Astrocyte (in vitro differentiated cells and primary cell): ENCODE measurements around the gene OSBPL2. TPM values are rescaled to one million over a fixed set of nuclear protein-coding genes. Genes with fewer than 3 reads are reported as not detected.
A peak's percentile ranks its signal among the peaks of the same experiment; 100 is the strongest.

ENCODE experiments used
- DNase-seq: peaks from one replicate; pipeline ENCODE4 v3.0.0-alpha.2; 2010; ENCODE audit warnings: low read depth
- FAIRE-seq: peaks from 2 replicates; lab custom pipeline; 2011; peaks lifted over from hg19 to GRCh38; lab: Jason Lieb, UNC
- H2AFZ ChIP-seq: 2 replicates; pipeline ENCODE4 v1.6.0; 2012; ENCODE audit warnings: low read depth, low read length, inconsistent platforms
- H3K27ac ChIP-seq: 2 replicates; pipeline ENCODE4 v1.5.1; 2011; ENCODE audit warnings: low read depth, low read length, inconsistent platforms
- H3K27me3 ChIP-seq: 2 replicates; pipeline ENCODE4 v1.6.0; 2011; ENCODE audit warnings: low read length, inconsistent platforms; ENCODE audit not compliant: insufficient read depth
- H3K36me3 ChIP-seq: 2 replicates; pipeline ENCODE4 v1.5.1; 2011; ENCODE audit warnings: low read length, inconsistent platforms; ENCODE audit not compliant: insufficient read depth
- H3K4me1 ChIP-seq: 2 replicates; pipeline ENCODE4 v1.5.1; 2011; ENCODE audit warnings: low read length, inconsistent platforms; ENCODE audit not compliant: insufficient read depth
- H3K4me2 ChIP-seq: 2 replicates; pipeline ENCODE4 v1.6.0; 2012; ENCODE audit warnings: low read length, inconsistent platforms
- H3K4me3 ChIP-seq: 2 replicates; pipeline ENCODE4 v1.5.1; 2011; ENCODE audit warnings: low read depth, mild to moderate bottlenecking, low read length, inconsistent platforms; ENCODE audit not compliant: insufficient read depth
- H3K79me2 ChIP-seq: 2 replicates; pipeline ENCODE4 v1.6.0; 2012; ENCODE audit warnings: mild to moderate bottlenecking, low read length, inconsistent platforms; ENCODE audit not compliant: insufficient read depth
- H3K9ac ChIP-seq: 2 replicates; pipeline ENCODE4 v1.6.0; 2012; ENCODE audit warnings: mild to moderate bottlenecking, low read length, inconsistent platforms
- H3K9me3 ChIP-seq: 2 replicates; pipeline ENCODE4 v1.5.1; 2012; ENCODE audit warnings: low read depth, mild to moderate bottlenecking, low read length, inconsistent platforms; ENCODE audit not compliant: insufficient read depth
- H4K20me1 ChIP-seq: 2 replicates; pipeline ENCODE4 v1.6.0; 2012; ENCODE audit warnings: low read length, inconsistent platforms; ENCODE audit not compliant: insufficient read depth
- H3K27ac Mint-ChIP-seq: one replicate; pipeline ENCODE4 v1.8.0; 2021; ENCODE audit warnings: mild to moderate bottlenecking, mixed read lengths; ENCODE audit not compliant: unreplicated experiment
- H3K27me3 Mint-ChIP-seq: one replicate; pipeline ENCODE4 v1.8.0; 2021; ENCODE audit warnings: low read depth, mixed read lengths; ENCODE audit not compliant: unreplicated experiment
- H3K36me3 Mint-ChIP-seq: one replicate; pipeline ENCODE4 v1.8.0; 2021; ENCODE audit warnings: low read depth, mixed read lengths; ENCODE audit not compliant: unreplicated experiment
- H3K4me1 Mint-ChIP-seq: one replicate; pipeline ENCODE4 v1.8.0; 2021; ENCODE audit warnings: low read depth, mixed read lengths; ENCODE audit not compliant: unreplicated experiment
- H3K4me3 Mint-ChIP-seq: one replicate; pipeline ENCODE4 v1.8.0; 2021; ENCODE audit warnings: mild to moderate bottlenecking, moderate library complexity, mixed read lengths; ENCODE audit not compliant: unreplicated experiment
- H3K9me3 Mint-ChIP-seq: one replicate; pipeline ENCODE4 v1.8.0; 2021; ENCODE audit warnings: mild to moderate bottlenecking, mixed read lengths; ENCODE audit not compliant: unreplicated experiment
- EZH2 ChIP-seq: IDR thresholded peaks from 2 replicates; pipeline ENCODE4 v1.6.1; 2012; ENCODE audit warnings: mild to moderate bottlenecking, low read length, inconsistent platforms; ENCODE audit not compliant: insufficient read depth
- total RNA-seq: library from RNA; stranded (reverse); gene quantifications from 2 replicates; pipeline ENCODE4 v1.2.1, GENCODE V29; 2021
- TF ChIP-seq, protein P1 (sequence below): IDR thresholded peaks from 2 replicates; pipeline ENCODE4 v1.5.1; 2011; ENCODE audit warnings: low read depth, mild to moderate bottlenecking, inconsistent platforms, low read length, moderate library complexity; ENCODE audit not compliant: insufficient read depth

Gene OSBPL2
- total RNA-seq, 1 donor from 2014 or later = 60.3 TPM

- no peaks in the 10 kb centered on the region for H3K4me1 ChIP-seq
- no peak overlapping the region for H3K4me2 ChIP-seq
- Mint-ChIP-seq H3K27ac (peak overlapping the region; percentile 62), H3K4me1 (no peaks in the 10 kb centered on the region), H3K4me3 (no peak overlapping the region), H3K9me3 (no peaks in the 10 kb centered on the region), H3K36me3 (peaks cover 26% of the 10 kb centered on the region), H3K27me3 (no peaks in the 10 kb centered on the region)
- peaks cover 16% of the 10 kb centered on the region for H3K36me3 ChIP-seq
- DNase-seq (no peak), FAIRE-seq (no peak)
- no peak overlapping the region for H3K9ac ChIP-seq
- H3K79me2 ChIP-seq = no peaks in the 10 kb centered on the region
- no peak overlapping the region for H3K4me3 ChIP-seq
- H3K27ac ChIP-seq = no peak overlapping the region
- no peaks in the 10 kb centered on the region for H3K27me3 ChIP-seq
- no peaks in the 10 kb centered on the region for H3K9me3 ChIP-seq
- H2AFZ ChIP-seq = no peak overlapping the region
- peaks cover 5% of the 10 kb centered on the region for H4K20me1 ChIP-seq
- TF ChIP-seq, protein P1, sequence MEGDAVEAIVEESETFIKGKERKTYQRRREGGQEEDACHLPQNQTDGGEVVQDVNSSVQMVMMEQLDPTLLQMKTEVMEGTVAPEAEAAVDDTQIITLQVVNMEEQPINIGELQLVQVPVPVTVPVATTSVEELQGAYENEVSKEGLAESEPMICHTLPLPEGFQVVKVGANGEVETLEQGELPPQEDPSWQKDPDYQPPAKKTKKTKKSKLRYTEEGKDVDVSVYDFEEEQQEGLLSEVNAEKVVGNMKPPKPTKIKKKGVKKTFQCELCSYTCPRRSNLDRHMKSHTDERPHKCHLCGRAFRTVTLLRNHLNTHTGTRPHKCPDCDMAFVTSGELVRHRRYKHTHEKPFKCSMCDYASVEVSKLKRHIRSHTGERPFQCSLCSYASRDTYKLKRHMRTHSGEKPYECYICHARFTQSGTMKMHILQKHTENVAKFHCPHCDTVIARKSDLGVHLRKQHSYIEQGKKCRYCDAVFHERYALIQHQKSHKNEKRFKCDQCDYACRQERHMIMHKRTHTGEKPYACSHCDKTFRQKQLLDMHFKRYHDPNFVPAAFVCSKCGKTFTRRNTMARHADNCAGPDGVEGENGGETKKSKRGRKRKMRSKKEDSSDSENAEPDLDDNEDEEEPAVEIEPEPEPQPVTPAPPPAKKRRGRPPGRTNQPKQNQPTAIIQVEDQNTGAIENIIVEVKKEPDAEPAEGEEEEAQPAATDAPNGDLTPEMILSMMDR = no peak
- TF ChIP-seq EZH2 = no peak
Observed at GRCh38 chr20:62282877-62283503, 44.7 kb downstream of the OSBPL2 start.

DNA sequence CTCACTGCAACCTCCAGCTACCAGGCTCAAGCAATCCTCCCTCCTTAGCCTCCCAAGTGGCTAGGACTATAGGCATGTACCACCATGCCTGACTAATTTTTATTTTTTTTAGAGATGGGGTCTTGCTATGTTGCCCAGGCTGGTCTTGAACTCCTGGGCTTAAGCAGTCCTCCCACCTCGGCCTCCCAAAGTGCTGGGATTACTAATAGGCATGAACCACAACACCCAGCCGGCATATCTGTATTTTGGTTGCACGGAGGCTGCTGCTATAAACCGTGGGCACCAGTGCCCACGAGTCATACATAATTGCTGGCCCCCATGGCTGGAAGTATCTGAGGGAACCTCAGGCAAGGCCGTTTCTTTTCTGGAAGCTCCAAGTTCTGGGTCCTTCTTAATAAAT, 46.1 kb downstream of the OSBPL2 start:
- Histone ChIP-seq H3K4me3 (no peak overlapping the region), H3K9me3 (no peaks in the 10 kb centered on the region), H4K20me1 (peaks cover 7% of the 10 kb centered on the region), H3K4me2 (no peak overlapping the region), H3K4me1 (no peaks in the 10 kb centered on the region), H3K27me3 (no peaks in the 10 kb centered on the region), H3K27ac (no peak overlapping the region), H3K79me2 (no peaks in the 10 kb centered on the region), H2AFZ (no peak overlapping the region), H3K36me3 (peaks cover 16% of the 10 kb centered on the region), H3K9ac (no peak overlapping the region)
- no peak for DNase-seq
- no peaks in the 10 kb centered on the region for H3K27me3 Mint-ChIP-seq
- TF ChIP-seq, protein P1 = no peak
- no peak for TF ChIP-seq EZH2
- H3K27ac Mint-ChIP-seq = no peak overlapping the region
- no peaks in the 10 kb centered on the region for H3K9me3 Mint-ChIP-seq
- H3K4me1 Mint-ChIP-seq = no peaks in the 10 kb centered on the region
- no peak for FAIRE-seq
- H3K4me3 Mint-ChIP-seq = no peak overlapping the region
- peaks cover 26% of the 10 kb centered on the region for H3K36me3 Mint-ChIP-seq

- H3K4me3 Mint-ChIP-seq = no peak overlapping the region
- FAIRE-seq (no peak), DNase-seq (no peak)
- Histone ChIP-seq H3K27ac (no peak overlapping the region), H2AFZ (no peak overlapping the region), H4K20me1 (peaks cover 7% of the 10 kb centered on the region), H3K4me3 (no peak overlapping the region), H3K9ac (no peak overlapping the region), H3K4me1 (no peaks in the 10 kb centered on the region), H3K4me2 (no peak overlapping the region), H3K27me3 (no peaks in the 10 kb centered on the region), H3K9me3 (no peaks in the 10 kb centered on the region), H3K79me2 (no peaks in the 10 kb centered on the region), H3K36me3 (peaks cover 16% of the 10 kb centered on the region)
- TF ChIP-seq, protein P1 = no peak
- no peak for TF ChIP-seq EZH2
- H3K27ac Mint-ChIP-seq = no peak overlapping the region
- H3K4me1 Mint-ChIP-seq = no peaks in the 10 kb centered on the region
- H3K36me3 Mint-ChIP-seq = peaks cover 24% of the 10 kb centered on the region
- H3K9me3 Mint-ChIP-seq = no peaks in the 10 kb centered on the region
- H3K27me3 Mint-ChIP-seq = no peaks in the 10 kb centered on the region
Observed at GRCh38 chr20:62285151-62285550, 46.8 kb downstream of the OSBPL2 start.
